IPS DF 19.7 (cell line): ENCODE data around the gene GAL3ST3.

ENCODE experiments used
- DNase-seq: peaks from one replicate; pipeline ENCODE4 v3.0.0-alpha.2; 2013; ENCODE audit warnings: low read depth, low spot score

GAL3ST3 gene

GRCh38 chr11:66069715-66070603 lies 21.0 kb upstream of the GAL3ST3 start, which contains the start of gene PACS1:
TSS of gene PACS1 (plus strand) at chr11:66070272. CDS start at chr11:66070487, 215 bp downstream.
- DNase-seq, result no peak

GRCh38 chr11:66068923-66069714 lies 20.2 kb upstream of the GAL3ST3 start:
- no peak for DNase-seq

DNA sequence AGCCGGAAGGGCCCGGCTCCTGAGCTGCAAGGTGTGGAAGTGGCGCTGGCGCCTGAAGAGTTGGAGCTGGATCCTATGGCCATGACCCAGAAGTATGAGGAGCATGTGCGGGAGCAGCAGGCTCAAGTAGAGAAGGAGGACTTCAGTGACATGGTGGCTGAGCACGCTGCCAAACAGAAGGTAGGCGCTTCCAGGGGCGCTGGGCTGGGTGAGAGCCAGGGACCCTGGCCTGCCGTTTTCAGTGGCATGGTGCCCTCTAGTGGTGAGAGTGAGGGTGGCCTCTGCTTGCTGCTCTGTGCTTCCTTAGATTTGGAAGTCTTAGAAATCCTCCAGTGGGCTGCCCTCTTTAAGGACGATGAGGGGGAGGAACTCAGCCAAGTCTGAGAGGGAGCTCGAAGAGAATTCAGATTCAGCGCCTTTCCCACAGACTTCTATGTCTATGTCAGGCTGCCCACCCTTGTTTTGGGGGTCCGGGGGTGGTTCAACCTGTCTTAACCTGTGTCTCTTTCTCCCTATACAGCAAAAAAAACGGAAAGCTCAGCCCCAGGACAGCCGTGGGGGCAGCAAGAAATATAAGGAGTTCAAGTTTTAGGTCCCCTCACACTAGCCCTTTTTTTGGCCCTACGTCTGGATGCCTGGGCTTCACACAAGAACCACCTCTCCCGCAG lies 19.3 kb upstream of the GAL3ST3 start:
- no peak for DNase-seq

- no peak for DNase-seq
Observed at GRCh38 chr11:66067640-66068039, 18.7 kb upstream of the GAL3ST3 start.

- DNase-seq, result no peak
Observed at GRCh38 chr11:66066751-66067150, 17.8 kb upstream of the GAL3ST3 start.

- DNase-seq, result no peak
Observed at GRCh38 chr11:66064571-66064970, 15.6 kb upstream of the GAL3ST3 start.

DNA sequence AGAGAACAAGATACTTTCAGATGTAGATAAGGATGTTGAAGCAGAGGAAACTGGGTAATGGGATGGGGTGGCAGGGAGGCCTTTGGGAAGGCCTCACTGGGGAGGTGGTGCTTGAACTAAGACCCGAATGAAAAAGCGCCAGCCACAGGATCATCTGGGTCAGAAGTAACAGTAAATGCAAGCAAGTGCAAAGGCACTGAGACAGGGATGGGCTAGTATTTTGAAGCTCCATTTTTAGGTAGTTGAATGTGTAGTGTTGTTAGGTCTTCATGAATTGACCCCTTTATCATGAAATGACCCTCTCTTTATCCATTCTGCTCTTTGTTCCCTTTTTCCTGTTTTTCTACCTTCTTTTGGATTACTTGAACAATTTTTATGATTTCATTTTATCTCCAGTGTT lies 14.9 kb upstream of the GAL3ST3 start:
- no peak for DNase-seq

DNA sequence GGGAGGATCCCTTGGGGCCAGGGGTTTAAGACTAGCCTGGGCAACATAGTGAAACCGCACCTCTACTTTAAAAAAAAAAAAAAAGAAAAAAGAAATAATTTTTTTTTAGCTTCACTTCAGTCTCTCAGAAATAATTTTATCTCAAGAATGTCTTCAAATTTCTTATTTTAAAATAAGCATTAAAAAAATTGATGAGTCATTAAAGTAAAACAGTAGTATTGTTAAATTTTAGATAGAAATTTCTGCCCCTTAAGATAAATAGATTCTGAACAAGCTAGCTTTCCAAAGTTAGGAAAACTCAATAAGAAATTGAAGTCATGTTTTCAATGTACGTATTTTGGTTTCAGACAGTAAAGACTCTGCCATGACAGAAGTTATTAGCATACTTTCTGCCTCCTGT lies 13.4 kb upstream of the GAL3ST3 start:
- no peak for DNase-seq

DNA sequence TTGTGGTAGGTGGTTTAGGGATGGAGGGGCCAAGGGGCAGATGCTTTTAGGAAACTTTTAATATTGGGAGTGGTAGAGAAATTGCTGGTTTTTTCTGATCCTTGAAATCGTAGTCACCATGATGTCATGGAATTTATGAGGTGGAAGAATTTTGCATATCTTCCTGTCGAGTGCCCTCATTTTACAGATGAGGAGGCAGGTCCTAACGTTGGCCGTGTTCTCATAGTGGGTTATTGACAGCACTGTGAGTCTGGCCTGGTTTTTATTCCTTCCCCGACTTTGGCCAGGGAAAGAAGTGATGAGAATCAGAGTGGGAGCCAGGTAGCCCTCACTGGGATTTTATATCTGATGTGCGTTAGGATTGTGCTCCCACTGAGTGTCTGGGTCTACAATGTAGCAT lies 12.3 kb upstream of the GAL3ST3 start:
- no peak for DNase-seq

GRCh38 chr11:66059966-66060680 lies 11.2 kb upstream of the GAL3ST3 start:
- DNase-seq, result no peak

DNA sequence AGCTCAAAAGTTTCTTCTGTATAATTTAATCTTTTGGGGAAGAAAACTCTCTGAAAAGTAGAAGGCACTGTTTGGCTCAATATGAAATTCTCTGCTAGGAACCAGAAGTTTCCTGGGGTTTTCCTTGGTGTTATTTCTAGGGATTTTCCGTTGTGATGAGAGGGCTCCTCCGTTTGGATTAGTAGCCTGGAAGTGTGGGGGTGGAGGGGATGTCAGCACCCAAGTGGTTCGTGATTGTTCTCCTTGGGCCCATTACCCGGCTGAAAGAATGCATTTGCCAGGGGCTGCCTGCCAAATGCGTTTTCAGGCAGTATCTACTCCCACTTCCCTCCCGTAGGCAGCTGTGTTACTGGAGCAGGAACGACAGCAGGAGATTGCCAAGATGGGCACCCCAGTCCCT lies 7.5 kb upstream of the GAL3ST3 start:
- no peak for DNase-seq

- DNase-seq, result no peak
Observed at GRCh38 chr11:66055021-66055420, 6.1 kb upstream of the GAL3ST3 start.

DNA sequence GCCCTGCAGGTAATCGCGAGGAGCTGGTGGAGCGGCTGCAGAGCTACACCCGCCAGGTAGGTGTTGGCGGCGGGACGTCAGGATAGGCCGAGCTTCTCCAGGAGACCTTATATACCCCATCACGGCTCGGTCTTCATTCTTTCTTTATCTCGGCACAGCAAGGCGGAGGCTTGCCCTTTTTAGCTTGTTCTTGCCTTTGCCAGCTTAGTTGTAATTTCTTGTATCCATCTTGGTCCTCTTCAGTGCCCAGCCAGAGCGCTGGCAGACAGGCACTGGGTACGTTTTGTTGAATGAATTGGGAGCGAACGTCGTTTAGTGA lies 3.7 kb upstream of the GAL3ST3 start:
- no peak for DNase-seq

DNA sequence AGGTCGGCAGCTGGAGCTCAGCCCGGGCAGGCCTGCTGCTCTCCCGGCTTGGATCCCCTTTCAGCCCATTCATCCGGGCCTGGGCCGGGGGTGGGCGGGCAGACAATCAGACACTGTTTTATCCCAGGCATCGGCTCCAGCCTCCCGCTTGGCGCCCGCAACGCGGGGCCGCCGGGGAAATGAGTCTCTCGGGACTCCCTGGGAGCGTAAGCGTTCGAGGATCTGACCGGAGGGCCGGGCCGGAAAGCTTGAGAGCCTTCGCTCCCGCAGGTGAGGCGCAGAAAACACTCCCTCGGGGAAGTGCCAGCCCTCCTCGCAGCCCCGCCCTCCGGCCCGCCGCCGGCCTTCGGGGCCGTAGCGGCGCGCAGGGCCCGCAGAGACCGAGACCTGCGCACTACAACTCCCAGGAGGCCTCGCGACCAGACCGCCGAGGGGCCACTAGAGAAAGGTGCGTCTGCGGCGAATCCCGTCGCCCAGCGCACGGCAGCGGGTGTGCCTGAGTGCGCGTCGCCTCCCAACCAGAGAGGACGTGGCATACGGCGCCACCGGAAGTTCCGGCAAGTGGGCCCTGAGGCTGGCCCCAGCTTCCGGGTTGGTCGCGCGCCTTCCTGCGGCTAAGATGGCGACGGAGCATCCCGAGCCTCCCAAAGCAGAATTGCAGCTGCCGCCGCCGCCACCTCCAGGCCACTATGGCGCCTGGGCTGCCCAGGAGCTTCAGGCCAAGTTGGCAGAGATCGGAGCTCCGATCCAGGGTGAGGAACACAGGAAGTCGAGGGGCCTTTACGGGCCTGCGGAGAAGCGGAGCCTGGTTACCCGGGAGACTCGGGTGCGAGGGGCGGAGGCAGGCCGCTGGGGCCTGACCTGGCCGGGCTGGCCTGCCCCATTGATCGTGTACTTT lies 3.1 kb upstream of the GAL3ST3 start, which contains the start of gene SF3B2:
Gene SF3B2, plus strand, starts transcription at position 599 of the 898 bp plus-strand sequence. Its CDS starts 21 bp downstream, at position 620.
- DNase-seq, result peak; percentile 92

GRCh38 chr11:66051371-66051765 lies 2.4 kb upstream of the GAL3ST3 start:
- DNase-seq, result no peak

DNA sequence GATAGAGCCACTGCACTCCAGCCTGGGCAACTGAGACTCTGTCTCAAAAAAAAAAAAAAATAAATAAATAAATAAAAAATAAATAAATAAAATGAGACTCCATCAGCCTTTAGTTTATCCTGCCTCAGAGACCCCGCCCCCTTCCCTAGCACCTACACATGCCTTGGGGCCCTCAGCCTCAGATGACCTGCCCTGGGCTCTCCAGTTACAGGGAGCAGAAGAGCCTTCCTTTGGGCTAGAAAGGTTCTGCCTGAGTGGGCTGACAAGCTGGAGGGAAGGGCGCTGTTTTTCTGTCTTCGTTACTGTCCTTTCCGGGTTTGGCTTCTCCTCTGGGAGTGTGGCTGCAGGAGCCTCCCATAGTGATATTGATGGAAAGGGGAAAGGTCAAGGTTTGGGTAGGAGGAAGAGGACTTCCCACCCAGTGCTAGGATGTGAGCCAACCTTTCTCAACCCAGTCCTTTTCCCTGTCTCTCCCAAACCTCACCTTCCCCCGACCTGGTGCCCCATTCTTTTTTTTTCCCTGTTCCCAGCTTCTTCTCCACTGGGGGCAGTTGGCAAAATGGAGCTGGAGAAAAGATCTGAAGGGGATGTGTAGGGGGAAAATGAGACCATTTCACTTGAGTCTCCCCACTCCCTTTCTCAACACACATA lies 1.7 kb upstream of the GAL3ST3 start:
- DNase-seq, result no peak

DNA sequence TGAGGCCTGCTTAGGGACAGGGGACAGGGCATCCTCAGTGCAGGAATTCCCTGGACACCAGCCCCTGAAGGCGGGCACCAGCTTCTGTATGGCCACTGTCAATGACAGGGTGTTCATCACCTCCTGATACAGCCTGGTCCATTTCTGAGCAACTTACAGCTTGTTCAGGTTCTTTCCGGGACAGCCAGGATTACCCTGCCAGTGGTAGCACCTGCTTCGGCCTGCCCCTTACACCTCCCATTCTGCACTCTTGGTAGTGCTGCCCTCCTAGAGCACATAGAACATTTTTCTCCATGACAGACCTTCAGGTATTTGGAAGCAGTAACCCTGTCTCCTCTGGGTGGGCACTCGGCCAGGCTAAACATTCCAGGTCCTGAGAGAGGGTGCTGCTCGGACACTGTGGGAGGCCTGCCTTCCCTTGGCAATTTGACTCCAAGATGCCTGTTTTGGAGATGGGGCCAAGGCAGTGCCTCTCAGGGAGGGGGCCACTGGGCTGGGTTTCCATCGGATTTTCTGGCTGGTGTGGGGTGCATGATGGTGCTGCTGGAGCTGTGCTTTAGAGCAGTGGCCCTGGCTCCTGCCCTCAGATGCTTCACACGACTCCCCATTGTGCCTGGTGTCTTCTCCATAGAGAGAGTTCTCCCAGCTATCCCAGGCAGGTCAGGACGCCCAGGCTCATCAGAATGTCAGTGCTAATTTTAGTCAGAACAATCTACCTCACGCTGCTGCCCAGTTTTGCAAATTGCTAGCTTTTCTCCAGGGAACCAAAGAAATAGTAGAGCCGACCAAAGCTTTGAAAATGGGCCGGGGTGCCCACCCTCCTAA lies 1.2 kb downstream of the GAL3ST3 start:
- no peak for DNase-seq

DNA sequence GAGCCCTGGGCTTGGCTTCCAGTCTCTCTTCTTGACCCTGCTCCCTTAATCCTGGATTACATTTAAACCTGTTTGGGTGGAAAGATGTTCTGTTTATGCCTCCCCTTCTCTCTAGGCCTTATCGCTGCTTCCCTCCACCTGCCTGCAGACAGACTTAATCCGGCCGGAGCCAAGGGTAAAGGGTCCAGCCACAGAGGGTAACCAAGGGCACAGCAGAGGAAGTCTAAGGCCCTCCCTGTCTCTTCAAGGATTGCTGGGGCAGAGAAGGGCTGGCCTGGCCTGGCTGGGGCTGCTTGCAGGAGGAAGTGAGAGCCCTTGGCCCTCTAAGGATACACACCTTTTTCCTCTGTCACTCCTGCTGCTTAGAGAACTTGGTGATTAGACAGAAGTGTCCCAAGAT lies 2.1 kb downstream of the GAL3ST3 start:
- DNase-seq, result no peak

- peak; percentile 50 for DNase-seq
Observed at GRCh38 chr11:66045177-66045639, 3.8 kb downstream of the GAL3ST3 start.
